ENCODE data around the gene ACKR3.

- TF ChIP-seq POLR2AphosphoS5 (IDR thresholded peaks at IDR 0.05) (no peak), CTCF (IDR thresholded peaks at IDR 0.05) (no peak), EP300 (IDR thresholded peaks at IDR 0.05) (no peak), POLR2A (IDR thresholded peaks at IDR 0.05; ENCODE audit: low read depth) (no peak)
These were observed 24.3 kb downstream of the ACKR3 start for GRCh38 chr2:236593956-236594355.
